Measurements from ENCODE around the gene PEX14. TPM values are rescaled to one million over a fixed set of nuclear protein-coding genes. Genes with fewer than 3 reads are reported as not detected.
"Not testable (repeated sequence)": the region's sequence is repeated elsewhere in the genome, so short reads cannot be mapped to it uniquely, and the experiment has no call there.

The PEX14 gene
- total RNA-seq, 2 donors from 2014 or later = 22.3 to 22.7 TPM

GRCh38 chr1:10506046-10506676 lies 31.4 kb downstream of the PEX14 start:
- not testable (repeated sequence) for DNase-seq (ENCODE audit: low spot score in 2 of 2); H3K36me3 Mint-ChIP-seq; ATAC-seq; H3K27ac Mint-ChIP-seq; H3K9me3 Mint-ChIP-seq

- peaks cover 0 to 5% of the 10 kb centered on the region in 2 donors for H3K36me3 Mint-ChIP-seq
- H3K9me3 Mint-ChIP-seq = no peaks in the 10 kb centered on the region
- ATAC-seq (no peak), DNase-seq (ENCODE audit: low spot score in 2 of 2) (no peak)
- no peak overlapping the region for H3K27ac Mint-ChIP-seq
These were observed 31.9 kb downstream of the PEX14 start for GRCh38 chr1:10506677-10507047.

GRCh38 chr1:10507111-10507879 lies 32.5 kb downstream of the PEX14 start:
- peak in 1 of 2 donors; percentile 29 for ATAC-seq
- H3K36me3 Mint-ChIP-seq = peaks cover 0 to 5% of the 10 kb centered on the region in 2 donors
- peak in 1 of 2 donors; percentile 36 for DNase-seq (ENCODE audit: low spot score in 2 of 2)
- no peaks in the 10 kb centered on the region for H3K9me3 Mint-ChIP-seq
- H3K27ac Mint-ChIP-seq = no peak overlapping the region

- Mint-ChIP-seq H3K36me3 (peaks cover 0 to 5% of the 10 kb centered on the region in 2 donors), H3K9me3 (no peaks in the 10 kb centered on the region), H3K27ac (no peak overlapping the region)
- ATAC-seq (no peak), DNase-seq (ENCODE audit: low spot score in 2 of 2) (no peak)
These were observed 33.8 kb downstream of the PEX14 start for GRCh38 chr1:10508511-10508951.

- ATAC-seq (no peak), DNase-seq (ENCODE audit: low spot score in 2 of 2) (no peak)
- no peaks in the 10 kb centered on the region for H3K9me3 Mint-ChIP-seq
- H3K36me3 Mint-ChIP-seq = peaks cover 0 to 5% of the 10 kb centered on the region in 2 donors
- H3K27ac Mint-ChIP-seq = peak overlapping the region in 1 of 2 donors; percentile 89
These were observed 35.2 kb downstream of the PEX14 start for GRCh38 chr1:10509809-10510509.

- H3K9me3 Mint-ChIP-seq = no peaks in the 10 kb centered on the region
- DNase-seq (ENCODE audit: low spot score in 2 of 2) = peak; percentile 75 to 80
- ATAC-seq = peak; percentile 98
- H3K27ac Mint-ChIP-seq = peak overlapping the region; percentile 63 to 89
- H3K36me3 Mint-ChIP-seq = peaks cover 0 to 5% of the 10 kb centered on the region in 2 donors
These were observed 36.1 kb downstream of the PEX14 start for GRCh38 chr1:10510520-10511493.

GRCh38 chr1:10511494-10511885 lies 36.7 kb downstream of the PEX14 start:
- no peaks in the 10 kb centered on the region for H3K9me3 Mint-ChIP-seq
- DNase-seq (ENCODE audit: low spot score in 2 of 2) = no peak
- H3K27ac Mint-ChIP-seq = peak overlapping the region; percentile 63 to 89
- no peak for ATAC-seq
- H3K36me3 Mint-ChIP-seq = peaks cover 0 to 5% of the 10 kb centered on the region in 2 donors

- ATAC-seq = no peak
- Mint-ChIP-seq H3K27ac (no peak overlapping the region), H3K9me3 (no peaks in the 10 kb centered on the region), H3K36me3 (peaks cover 0 to 5% of the 10 kb centered on the region in 2 donors)
- DNase-seq (ENCODE audit: low spot score in 2 of 2) = no peak
These were observed 38.4 kb downstream of the PEX14 start for GRCh38 chr1:10513199-10513598.

- no peak overlapping the region for H3K27ac Mint-ChIP-seq
- H3K9me3 Mint-ChIP-seq = no peaks in the 10 kb centered on the region
- DNase-seq (ENCODE audit: low spot score in 2 of 2) (no peak), ATAC-seq (no peak)
- H3K36me3 Mint-ChIP-seq = peaks cover 0 to 5% of the 10 kb centered on the region in 2 donors
These were observed 39.9 kb downstream of the PEX14 start for GRCh38 chr1:10514490-10515235.

GRCh38 chr1:10515301-10515975 lies 40.7 kb downstream of the PEX14 start:
- DNase-seq (ENCODE audit: low spot score in 2 of 2) = no peak
- Mint-ChIP-seq H3K36me3 (no peaks in the 10 kb centered on the region), H3K9me3 (no peaks in the 10 kb centered on the region), H3K27ac (no peak overlapping the region)
- ATAC-seq = no peak

GRCh38 chr1:10515976-10516750 lies 41.4 kb downstream of the PEX14 start:
- H3K27ac Mint-ChIP-seq = no peak overlapping the region
- ATAC-seq = no peak
- no peaks in the 10 kb centered on the region for H3K36me3 Mint-ChIP-seq
- no peak for DNase-seq (ENCODE audit: low spot score in 2 of 2)
- H3K9me3 Mint-ChIP-seq = no peaks in the 10 kb centered on the region

GRCh38 chr1:10516925-10517676 lies 42.4 kb downstream of the PEX14 start:
- no peak overlapping the region for H3K27ac Mint-ChIP-seq
- DNase-seq (ENCODE audit: low spot score in 2 of 2) (no peak), ATAC-seq (no peak)
- no peaks in the 10 kb centered on the region for H3K36me3 Mint-ChIP-seq
- H3K9me3 Mint-ChIP-seq = no peaks in the 10 kb centered on the region

GRCh38 chr1:10517677-10517982 lies 42.9 kb downstream of the PEX14 start:
- no peaks in the 10 kb centered on the region for H3K9me3 Mint-ChIP-seq
- no peaks in the 10 kb centered on the region for H3K36me3 Mint-ChIP-seq
- no peak for DNase-seq (ENCODE audit: low spot score in 2 of 2)
- no peak overlapping the region for H3K27ac Mint-ChIP-seq
- no peak for ATAC-seq

- Mint-ChIP-seq H3K36me3 (no peaks in the 10 kb centered on the region), H3K27ac (no peak overlapping the region), H3K9me3 (no peaks in the 10 kb centered on the region)
- no peak for ATAC-seq
- no peak for DNase-seq (ENCODE audit: low spot score in 2 of 2)
These were observed 44.3 kb downstream of the PEX14 start for GRCh38 chr1:10519016-10519417.

All from activated naive CD4-positive, alpha-beta T cell treated with anti-CD3 and anti-CD28 coated beads, Interleukin-2, amount 50 U/mL, for 72 hours (primary cell).